Ishikawa (cell line): ENCODE measurements around the gene DAO.

Experiments
- CEBPB ChIP-seq: IDR thresholded peaks from 2 replicates; pipeline ENCODE4 v1.6.1; 2012
- CREB1 ChIP-seq: IDR thresholded peaks from 2 replicates; pipeline ENCODE4 v1.6.1; 2012; ENCODE audit warnings: low read depth
- EGR1 ChIP-seq: IDR thresholded peaks from 2 replicates; pipeline ENCODE4 v1.6.1; 2012
- FOXM1 ChIP-seq: IDR thresholded peaks from 2 replicates; pipeline ENCODE4 v1.6.1; 2012; ENCODE audit warnings: low read depth, borderline replicate concordance
- RAD21 ChIP-seq: IDR thresholded peaks from 2 replicates; pipeline ENCODE4 v1.6.1; 2012; ENCODE audit warnings: low read depth
- TCF12 ChIP-seq: IDR thresholded peaks from 2 replicates; pipeline ENCODE4 v1.6.1; 2012; ENCODE audit warnings: low read depth
- TEAD4 ChIP-seq: IDR thresholded peaks from 2 replicates; pipeline ENCODE4 v1.6.1; 2012
- YY1 ChIP-seq: IDR thresholded peaks from 2 replicates; pipeline ENCODE4 v1.6.1; 2012; ENCODE audit warnings: low read depth
- ZBTB7A ChIP-seq: IDR thresholded peaks from 2 replicates; pipeline ENCODE4 v1.6.1; 2012; ENCODE audit warnings: low read depth
- TF ChIP-seq, protein P1 (sequence below): IDR thresholded peaks from 2 replicates; pipeline ENCODE4 v1.6.1; 2012; ENCODE audit warnings: low read depth, mild to moderate bottlenecking
- TF ChIP-seq, protein P2 (sequence below): IDR thresholded peaks from 2 replicates; pipeline ENCODE4 v1.6.1; 2012

DNA sequence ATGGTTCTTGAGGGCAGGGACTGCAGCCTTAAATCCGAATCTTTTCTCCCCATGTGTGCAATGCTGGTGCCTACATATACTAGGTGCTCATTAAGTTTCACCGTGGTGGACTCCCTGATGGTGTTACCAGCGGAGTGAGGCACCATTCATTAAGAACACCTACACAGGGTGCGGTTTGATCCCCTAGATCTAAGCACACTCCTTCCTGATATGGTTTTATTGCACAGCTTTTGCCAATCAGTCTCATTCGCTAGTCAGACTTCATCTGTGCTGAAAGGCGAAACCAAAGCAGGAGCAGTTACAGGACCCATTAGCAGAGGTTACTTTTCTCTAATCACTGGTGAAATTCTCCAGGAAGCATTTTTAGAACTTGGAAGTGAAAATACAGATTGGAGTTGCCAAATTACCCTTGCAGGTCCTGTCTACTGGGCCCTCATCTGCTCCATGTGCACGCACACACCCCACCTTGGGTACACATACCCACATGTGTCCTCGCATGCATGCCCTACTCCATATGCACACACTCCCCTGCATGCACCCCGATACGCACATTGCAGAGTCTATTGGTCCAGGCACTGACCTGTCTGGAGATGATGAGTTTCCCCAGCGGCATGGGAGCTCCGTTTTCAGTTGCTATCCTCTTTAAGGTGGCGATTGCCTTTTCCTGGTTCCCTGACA is 58.5 kb downstream of the DAO start:
- TF ChIP-seq RAD21 (no peak), YY1 (no peak), EGR1 (no peak), FOXM1 (no peak), CREB1 (no peak), CEBPB (no peak), TCF12 (no peak), TEAD4 (no peak), ZBTB7A (no peak)
- TF ChIP-seq, protein P1, sequence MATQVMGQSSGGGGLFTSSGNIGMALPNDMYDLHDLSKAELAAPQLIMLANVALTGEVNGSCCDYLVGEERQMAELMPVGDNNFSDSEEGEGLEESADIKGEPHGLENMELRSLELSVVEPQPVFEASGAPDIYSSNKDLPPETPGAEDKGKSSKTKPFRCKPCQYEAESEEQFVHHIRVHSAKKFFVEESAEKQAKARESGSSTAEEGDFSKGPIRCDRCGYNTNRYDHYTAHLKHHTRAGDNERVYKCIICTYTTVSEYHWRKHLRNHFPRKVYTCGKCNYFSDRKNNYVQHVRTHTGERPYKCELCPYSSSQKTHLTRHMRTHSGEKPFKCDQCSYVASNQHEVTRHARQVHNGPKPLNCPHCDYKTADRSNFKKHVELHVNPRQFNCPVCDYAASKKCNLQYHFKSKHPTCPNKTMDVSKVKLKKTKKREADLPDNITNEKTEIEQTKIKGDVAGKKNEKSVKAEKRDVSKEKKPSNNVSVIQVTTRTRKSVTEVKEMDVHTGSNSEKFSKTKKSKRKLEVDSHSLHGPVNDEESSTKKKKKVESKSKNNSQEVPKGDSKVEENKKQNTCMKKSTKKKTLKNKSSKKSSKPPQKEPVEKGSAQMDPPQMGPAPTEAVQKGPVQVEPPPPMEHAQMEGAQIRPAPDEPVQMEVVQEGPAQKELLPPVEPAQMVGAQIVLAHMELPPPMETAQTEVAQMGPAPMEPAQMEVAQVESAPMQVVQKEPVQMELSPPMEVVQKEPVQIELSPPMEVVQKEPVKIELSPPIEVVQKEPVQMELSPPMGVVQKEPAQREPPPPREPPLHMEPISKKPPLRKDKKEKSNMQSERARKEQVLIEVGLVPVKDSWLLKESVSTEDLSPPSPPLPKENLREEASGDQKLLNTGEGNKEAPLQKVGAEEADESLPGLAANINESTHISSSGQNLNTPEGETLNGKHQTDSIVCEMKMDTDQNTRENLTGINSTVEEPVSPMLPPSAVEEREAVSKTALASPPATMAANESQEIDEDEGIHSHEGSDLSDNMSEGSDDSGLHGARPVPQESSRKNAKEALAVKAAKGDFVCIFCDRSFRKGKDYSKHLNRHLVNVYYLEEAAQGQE = no peak
- TF ChIP-seq, protein P2, sequence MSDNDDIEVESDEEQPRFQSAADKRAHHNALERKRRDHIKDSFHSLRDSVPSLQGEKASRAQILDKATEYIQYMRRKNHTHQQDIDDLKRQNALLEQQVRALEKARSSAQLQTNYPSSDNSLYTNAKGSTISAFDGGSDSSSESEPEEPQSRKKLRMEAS = no peak
